Tibial nerve (tissue), 4 donors: Measurements from ENCODE around the gene POGZ. TPM values are rescaled to one million over a fixed set of nuclear protein-coding genes. Genes with fewer than 3 reads are reported as not detected.

Experiments used
- DNase-seq, 2 donors: peaks; one replicate each; pipeline ENCODE4 v3.0.0-alpha.2; 2019; ENCODE audit warnings: low spot score in 2 of 2
- H3K27ac ChIP-seq, 4 donors: fragments of 200-600 bp; sonication (generic) in 3 of 4; one replicate each; pipeline ENCODE4 v1.5.1; 2017 to 2019; ENCODE audit warnings: mild to moderate bottlenecking in 1 of 4
- H3K27me3 ChIP-seq, 2 donors: fragments of 200-600 bp; sonication (generic) in 1 of 2; one replicate each; pipeline versions ENCODE4 v1.5.1 to v1.6.0; 2017 to 2019
- H3K36me3 ChIP-seq, 3 donors: fragments of 200-600 bp; sonication (generic); one replicate each; pipeline ENCODE4 v1.5.1; 2018 to 2019
- H3K4me1 ChIP-seq, 4 donors: fragments of 200-600 bp; sonication (generic) in 3 of 4; one replicate each; pipeline ENCODE4 v1.5.1; 2017 to 2019
- H3K4me3 ChIP-seq, 4 donors: fragments of 200-600 bp; sonication (generic) in 3 of 4; one replicate each; pipeline ENCODE4 v1.5.1; 2017 to 2019; ENCODE audit warnings: mild to moderate bottlenecking in 1 of 4, moderate library complexity in 1 of 4
- H3K9me3 ChIP-seq, 4 donors: fragments of 200-600 bp; sonication (generic) in 3 of 4; one replicate each; pipeline ENCODE4 v1.5.1; 2017 to 2019
- CTCF ChIP-seq, 5 experiments: fragments of 200-600 bp in 3 of 5; fragments of 450-650 bp in 2 of 5; sonication (generic) in 3 of 5; IDR thresholded peaks; one replicate each; pipeline ENCODE4 v1.5.1; 2016 to 2019; ENCODE audit warnings: antibody characterized with exemption in 5 of 5, mild to moderate bottlenecking in 3 of 5, moderate library complexity in 2 of 5
- EP300 ChIP-seq, 2 donors: sonication (generic); formaldehyde crosslinking; IDR thresholded peaks; one replicate each; pipeline ENCODE4 v1.6.1; 2017; ENCODE audit warnings: antibody characterized with exemption in 2 of 2, mild to moderate bottlenecking in 1 of 2
- POLR2A ChIP-seq, 2 donors: fragments of 450-650 bp; IDR thresholded peaks; one replicate each; pipeline ENCODE4 v1.6.1; 2017; ENCODE audit warnings: antibody characterized with exemption in 2 of 2, mild to moderate bottlenecking in 2 of 2, moderate library complexity in 2 of 2
- WGBS, 2 donors: methylation state at CpG; one replicate each; pipeline ENCODE4 v1.1.5; 2018; 5-methylcytosine and 5-hydroxymethylcytosine counted together
- total RNA-seq, 4 donors: library from RNA; depleted of rRNA; stranded (reverse); fragments of >200 nt; gene quantifications; one replicate each; pipeline ENCODE4 v1.1.0, GENCODE V29; 2016

The POGZ gene
- total RNA-seq, 4 donors from 2014 or later: 67.2 to 81.0 (median 72.7) TPM

GRCh38 chr1:151377150-151377884 lies 82.0 kb downstream of the POGZ start:
- H3K4me1 ChIP-seq: peaks cover 0 to 10% (median 3%) of the 10 kb centered on the region in 4 donors
- no peaks in the 10 kb centered on the region for H3K36me3 ChIP-seq
- no peak for DNase-seq
- TF ChIP-seq CTCF (IDR thresholded peaks at IDR 0.05) (no peak), POLR2A (IDR thresholded peaks at IDR 0.05) (no peak), EP300 (IDR thresholded peaks at IDR 0.05) (no peak)
- H3K9me3 ChIP-seq: no peaks in the 10 kb centered on the region
- WGBS, 2 donors: 70 to 75% methylated on average over 3 of the region's 3 CpGs
- H3K27me3 ChIP-seq: no peaks in the 10 kb centered on the region
- H3K27ac ChIP-seq: no peak overlapping the region
- no peak overlapping the region for H3K4me3 ChIP-seq

- WGBS, 2 donors: 94% methylated on average over 14 of the region's 14 CpGs
- no peaks in the 10 kb centered on the region for H3K36me3 ChIP-seq
- H3K27me3 ChIP-seq: no peaks in the 10 kb centered on the region
- no peak overlapping the region for H3K27ac ChIP-seq
- DNase-seq: no peak
- H3K4me1 ChIP-seq: peaks cover 0 to 48% (median 38%) of the 10 kb centered on the region in 4 donors
- H3K9me3 ChIP-seq: no peaks in the 10 kb centered on the region
- TF ChIP-seq CTCF (IDR thresholded peaks at IDR 0.05) (no peak), EP300 (IDR thresholded peaks at IDR 0.05) (no peak), POLR2A (IDR thresholded peaks at IDR 0.05) (no peak)
- H3K4me3 ChIP-seq: no peak overlapping the region
These were observed 86.1 kb downstream of the POGZ start for GRCh38 chr1:151373196-151373595.

GRCh38 chr1:151372058-151372934 lies 87.0 kb downstream of the POGZ start, which contains the start of gene SELENBP1:
TSS of gene SELENBP1 (minus strand) at chr1:151372705. CDS start at chr1:151372641, 64 bp downstream.
- Histone ChIP-seq H3K36me3 (no peaks in the 10 kb centered on the region), H3K9me3 (no peaks in the 10 kb centered on the region), H3K4me1 (peaks cover 0 to 57% (median 38%) of the 10 kb centered on the region in 4 donors), H3K27me3 (no peaks in the 10 kb centered on the region), H3K4me3 (peak within 1 kb of the TSS; percentile 17 to 54 (median 38)), H3K27ac (peak within 1 kb of the TSS; percentile 49 to 81 (median 74))
- peak; percentile 80 to 86 for DNase-seq
- WGBS, 2 donors: 29 to 32% methylated on average over 11 of the region's 11 CpGs
- TF ChIP-seq POLR2A (IDR thresholded peaks at IDR 0.05) (peak in 1 of 2 donors; percentile 73), EP300 (IDR thresholded peaks at IDR 0.05) (peak; percentile 20 to 83), CTCF (IDR thresholded peaks at IDR 0.05) (no peak)

- peak overlapping the region; percentile 17 to 54 (median 38) for H3K4me3 ChIP-seq
- no peaks in the 10 kb centered on the region for H3K9me3 ChIP-seq
- TF ChIP-seq EP300 (IDR thresholded peaks at IDR 0.05) (peak in 1 of 2 donors; percentile 42), CTCF (IDR thresholded peaks at IDR 0.05) (no peak), POLR2A (IDR thresholded peaks at IDR 0.05) (no peak)
- WGBS, 2 donors: 14% methylated on average over 9 of the region's 9 CpGs
- peaks cover 0 to 4% (median 0%) of the 10 kb centered on the region in 3 donors for H3K36me3 ChIP-seq
- H3K27me3 ChIP-seq: no peaks in the 10 kb centered on the region
- H3K4me1 ChIP-seq: peaks cover 0 to 57% (median 38%) of the 10 kb centered on the region in 4 donors
- peak; percentile 61 to 72 for DNase-seq
- H3K27ac ChIP-seq: peak overlapping the region; percentile 49 to 81 (median 74)
These were observed 87.8 kb downstream of the POGZ start for GRCh38 chr1:151371370-151372057.
